ENCODE measurements around the gene DYRK3.

DYRK3 gene

GRCh38 chr1:206684478-206685333 is 49.4 kb downstream of the DYRK3 start, which contains the start of gene MAPKAPK2:
Gene MAPKAPK2, plus strand, starts transcription at chr1:206684905. Its CDS starts 325 bp downstream, at chr1:206685230.
- peak; percentile 66 to 67 for DNase-seq

GRCh38 chr1:206685334-206685768 is 50.0 kb downstream of the DYRK3 start:
- DNase-seq = peak in 1 of 2 experiments; percentile 33

- DNase-seq = peak in 1 of 2 experiments; percentile 21
Measured at GRCh38 chr1:206685769-206686477, 50.6 kb downstream of the DYRK3 start.

GRCh38 chr1:206686478-206687249 is 51.3 kb downstream of the DYRK3 start:
- DNase-seq = no peak

- DNase-seq = no peak
Measured at GRCh38 chr1:206687251-206687914, 52.0 kb downstream of the DYRK3 start.

GRCh38 chr1:206687915-206688442 is 52.6 kb downstream of the DYRK3 start:
- DNase-seq = no peak

GRCh38 chr1:206690516-206690915 is 55.2 kb downstream of the DYRK3 start:
- DNase-seq = no peak

- no peak for DNase-seq
Measured at GRCh38 chr1:206691604-206692003, 56.3 kb downstream of the DYRK3 start.

- no peak for DNase-seq
Measured at GRCh38 chr1:206693029-206693428, 57.7 kb downstream of the DYRK3 start.

GRCh38 chr1:206693592-206693991 is 58.3 kb downstream of the DYRK3 start:
- no peak for DNase-seq

- DNase-seq = no peak
Measured at GRCh38 chr1:206694171-206695124, 59.1 kb downstream of the DYRK3 start.

GRCh38 chr1:206695733-206696132 is 60.4 kb downstream of the DYRK3 start:
- DNase-seq = no peak

GRCh38 chr1:206696812-206697585 is 61.7 kb downstream of the DYRK3 start:
- no peak for DNase-seq

GRCh38 chr1:206698011-206698410 is 62.7 kb downstream of the DYRK3 start:
- no peak for DNase-seq

All from activated CD4-positive, alpha-beta T cell treated with anti-CD3 and anti-CD28 coated beads, Interleukin-2, amount 50 U/mL, for 4 hours (primary cell).